ENCODE data around the gene MINAR2.

- no peak for TF ChIP-seq CTCF (IDR thresholded peaks at IDR 0.05)
- no peak for TF ChIP-seq POLR2AphosphoS5 (IDR thresholded peaks at IDR 0.05)
These were observed 1.0 kb upstream of the MINAR2 start for GRCh38 chr5:129746876-129747275.

Data from stomach (tissue), 4 donors.